SH-SY5Y (cell line): Measurements from ENCODE around the gene PRSS1.

Experiments used
- GATA2 ChIP-seq: IDR thresholded peaks from 2 replicates; pipeline ENCODE4 v1.6.1; 2011; ENCODE audit warnings: mild to moderate bottlenecking, low read depth, low read length
- GATA3 ChIP-seq: IDR thresholded peaks from 2 replicates; pipeline ENCODE4 v1.6.1; 2011; ENCODE audit warnings: low read depth, mild to moderate bottlenecking, low read length, moderate library complexity

GRCh38 chr7:142712617-142712957, 36.7 kb upstream of the PRSS1 start:
- TF ChIP-seq GATA3 (no peak), GATA2 (no peak)
